GOT3 (cell line): ENCODE data around the gene IFNA2.
"Not testable (repeated sequence)": the region's sequence is repeated elsewhere in the genome, so short reads cannot be mapped to it uniquely, and the experiment has no call there.

ENCODE experiments used
- DNase-seq: peaks from one replicate; lab custom pipeline; 2025; ENCODE audit warnings: mixed read lengths; lab: John Stamatoyannopoulos, UW

The IFNA2 gene

GRCh38 chr9:21385131-21385670 lies at the start of gene IFNA2:
Gene IFNA2 (minus strand): TSS chr9:21385398. CDS start chr9:21385329, 69 bp downstream.
- DNase-seq: no peak

GRCh38 chr9:21435015-21435383 lies 49.8 kb upstream of the IFNA2 start:
- not testable (repeated sequence) for DNase-seq

DNA sequence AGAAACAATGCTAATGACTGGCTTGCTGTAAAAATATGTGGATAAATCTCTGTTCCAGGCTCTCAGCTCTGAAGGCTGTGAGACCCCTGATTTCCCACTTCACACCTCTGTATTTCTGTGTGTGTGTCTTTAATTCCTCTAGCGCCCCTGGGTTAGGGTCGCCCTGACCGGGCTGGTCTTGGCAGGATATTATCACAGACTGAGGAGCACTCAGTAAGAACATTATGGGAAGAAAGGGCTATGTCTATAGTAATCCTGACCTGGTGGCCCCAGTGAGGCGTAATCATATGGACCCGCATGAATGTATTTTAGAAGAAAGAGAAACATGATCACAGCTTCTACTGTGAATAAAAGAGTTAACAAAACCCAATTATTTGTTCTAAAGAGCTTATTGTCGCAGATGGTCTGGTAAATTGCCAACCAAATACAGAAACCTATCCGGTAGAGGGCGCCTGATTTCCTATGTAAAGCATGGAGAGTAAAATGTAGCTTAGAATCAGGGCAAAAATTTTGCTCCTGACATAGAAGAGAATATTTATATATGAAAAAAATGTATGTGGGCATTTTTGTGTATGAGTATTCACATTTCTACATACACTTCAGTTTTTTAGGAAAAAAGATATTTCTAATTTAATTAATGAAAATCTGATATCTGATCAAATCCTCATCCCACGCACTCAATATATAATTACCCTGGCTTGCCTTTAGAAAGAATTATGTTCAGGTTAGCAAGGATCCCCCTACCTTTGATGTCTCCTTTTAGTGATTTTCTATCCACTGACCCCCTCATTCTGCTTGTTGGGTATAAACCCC lies 49.2 kb upstream of the IFNA2 start:
- no peak for DNase-seq

DNA sequence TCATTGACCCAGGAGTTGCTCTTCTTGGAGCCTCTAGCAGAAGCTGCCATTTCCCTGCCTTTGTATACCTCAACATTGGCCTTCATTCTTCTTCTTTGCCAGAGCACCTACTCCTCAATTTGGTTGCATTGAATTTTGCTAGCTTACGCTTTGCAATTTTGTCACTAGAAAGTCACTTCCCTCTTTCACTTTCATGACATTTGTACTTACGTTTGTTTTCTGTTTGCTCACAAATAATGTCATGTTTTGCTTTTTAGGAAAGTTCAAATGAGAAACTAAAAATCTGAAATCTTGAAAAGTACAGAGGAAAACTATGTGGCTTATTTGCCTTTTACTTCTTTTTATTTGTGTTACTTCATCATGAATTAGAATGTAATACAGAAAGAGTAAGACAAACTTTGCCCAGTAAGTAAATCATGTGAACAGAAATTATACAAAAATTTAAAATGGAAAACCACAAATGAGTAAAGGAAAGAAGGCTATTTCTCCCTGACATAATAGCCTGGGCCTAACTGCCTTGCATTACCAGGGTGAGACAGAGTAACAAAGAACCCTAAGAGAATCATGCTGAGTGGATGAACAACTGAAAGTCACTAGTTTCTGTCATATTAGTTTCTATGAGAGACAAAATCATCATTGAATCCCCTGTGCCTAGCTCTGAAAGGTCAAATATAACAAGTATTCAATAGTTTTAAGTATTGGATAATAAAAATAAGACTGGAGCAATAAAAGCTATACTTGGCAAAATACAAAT lies 47.7 kb upstream of the IFNA2 start:
- no peak for DNase-seq

- DNase-seq: no peak
Measured at GRCh38 chr9:21429191-21429590, 44.0 kb upstream of the IFNA2 start.

DNA sequence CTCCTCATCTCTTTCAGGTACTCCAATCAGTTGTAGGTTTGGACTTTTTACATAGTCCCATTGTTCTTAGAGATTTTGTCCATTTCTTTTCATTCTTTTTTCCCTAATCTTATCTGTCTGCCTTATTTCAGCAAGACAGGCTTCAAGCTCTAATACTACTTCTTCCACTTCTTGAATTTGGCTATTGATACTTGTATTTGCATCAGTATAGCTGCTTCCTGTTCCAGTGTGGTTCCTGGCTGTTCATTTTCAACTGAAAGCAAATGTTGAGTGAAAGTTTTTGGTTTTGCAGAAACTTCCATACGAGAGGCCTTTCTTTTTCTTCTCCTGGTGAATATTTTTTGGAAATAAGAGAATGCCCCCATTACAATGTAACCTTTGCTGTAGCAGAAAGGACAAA lies 43.0 kb upstream of the IFNA2 start:
- no peak for DNase-seq

DNA sequence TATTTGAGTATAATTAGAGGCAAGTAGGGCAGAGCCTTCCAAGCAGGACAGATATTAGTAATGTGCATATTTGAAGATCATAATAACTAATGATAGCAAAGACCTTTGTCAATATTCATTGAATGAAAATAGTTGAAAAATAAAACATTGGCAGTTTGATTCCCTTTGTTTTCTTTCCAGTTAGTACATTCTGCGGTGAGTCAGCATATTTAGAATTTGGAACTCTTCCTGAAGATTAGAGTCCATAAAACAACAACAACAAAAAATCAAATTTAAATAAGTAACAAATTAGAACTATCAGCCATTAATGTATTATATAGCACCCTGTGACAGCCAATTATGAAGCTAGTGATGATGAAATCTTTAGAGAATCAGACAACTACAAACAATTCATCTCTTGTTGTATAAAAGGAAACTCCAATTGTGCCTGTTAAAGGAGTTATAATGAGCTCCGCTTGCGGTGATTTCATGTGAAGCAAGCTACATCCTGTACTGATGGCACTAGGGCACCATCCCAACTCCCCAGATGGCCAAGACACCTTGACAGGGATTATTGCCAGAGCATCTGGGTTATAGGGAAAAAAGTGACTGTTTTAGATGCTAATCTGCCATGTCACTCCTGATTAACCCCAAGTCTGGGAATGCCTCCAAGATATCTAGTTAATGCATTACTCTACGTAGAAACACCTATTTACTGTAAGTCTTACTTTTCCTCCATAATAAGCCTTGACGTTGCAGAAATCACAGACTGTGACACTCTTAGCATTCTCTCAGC lies 30.5 kb upstream of the IFNA2 start:
- no peak for DNase-seq

- no peak for DNase-seq
Measured at GRCh38 chr9:21414220-21414940, 29.2 kb upstream of the IFNA2 start.

- DNase-seq: no peak
Measured at GRCh38 chr9:21413624-21414023, 28.4 kb upstream of the IFNA2 start.

GRCh38 chr9:21413151-21413550 lies 28.0 kb upstream of the IFNA2 start:
- DNase-seq: no peak

- no peak for DNase-seq
Measured at GRCh38 chr9:21412107-21412506, 26.9 kb upstream of the IFNA2 start.

- DNase-seq: no peak
Measured at GRCh38 chr9:21408817-21409216, 23.6 kb upstream of the IFNA2 start, which contains the start of gene IFNA8. Gene IFNA8 (plus strand): TSS chr9:21409117. CDS start chr9:21409177, 60 bp downstream.

- no peak for DNase-seq
Measured at GRCh38 chr9:21404146-21404545, 18.9 kb upstream of the IFNA2 start.

DNA sequence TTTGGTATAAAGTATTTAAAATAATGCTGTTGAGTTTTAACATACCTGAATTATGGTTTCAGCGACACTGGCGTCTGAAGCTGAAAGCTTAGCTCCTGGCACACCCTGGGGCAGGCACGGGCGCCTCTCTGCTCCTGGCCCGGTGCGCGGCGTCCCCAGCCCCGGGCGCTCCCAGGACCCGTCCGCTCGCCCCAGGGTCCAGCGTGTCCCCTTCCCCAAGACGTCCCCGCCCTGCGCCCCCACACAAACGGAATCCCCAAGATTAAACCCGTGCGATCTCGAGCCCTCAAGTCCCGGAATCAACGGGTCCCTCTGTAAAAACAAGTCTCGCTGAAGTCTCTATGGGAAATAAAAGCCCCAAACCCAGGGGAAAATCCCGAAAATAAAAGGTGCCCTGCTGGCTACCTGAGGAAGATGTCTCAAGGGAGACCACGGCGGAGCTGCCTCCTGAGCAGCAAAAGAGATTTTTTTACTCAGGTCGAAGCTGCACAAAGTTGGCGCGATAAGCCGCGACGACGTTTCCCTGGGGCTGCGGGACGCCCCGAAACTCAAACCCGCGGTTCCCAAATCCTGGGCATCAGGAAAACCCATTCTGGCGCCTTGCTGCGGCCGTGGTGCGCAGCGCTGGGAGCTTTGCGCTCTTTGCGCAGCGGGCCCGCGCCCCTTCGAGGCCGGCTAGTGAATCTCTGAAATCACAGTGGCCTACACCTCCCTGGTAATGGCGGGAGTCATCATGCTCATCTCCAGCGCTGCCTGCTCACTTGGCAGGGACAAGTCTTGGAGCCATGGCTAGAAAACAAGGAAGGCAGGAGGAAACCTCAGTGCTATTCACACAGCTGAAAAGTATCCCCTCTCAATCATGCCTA lies 17.4 kb upstream of the IFNA2 start:
- no peak for DNase-seq

GRCh38 chr9:21399956-21400355 lies 14.8 kb upstream of the IFNA2 start:
- no peak for DNase-seq

GRCh38 chr9:21398955-21399489 lies 13.8 kb upstream of the IFNA2 start:
- no peak for DNase-seq

GRCh38 chr9:21395778-21396717 lies 10.8 kb upstream of the IFNA2 start:
- no peak for DNase-seq

DNA sequence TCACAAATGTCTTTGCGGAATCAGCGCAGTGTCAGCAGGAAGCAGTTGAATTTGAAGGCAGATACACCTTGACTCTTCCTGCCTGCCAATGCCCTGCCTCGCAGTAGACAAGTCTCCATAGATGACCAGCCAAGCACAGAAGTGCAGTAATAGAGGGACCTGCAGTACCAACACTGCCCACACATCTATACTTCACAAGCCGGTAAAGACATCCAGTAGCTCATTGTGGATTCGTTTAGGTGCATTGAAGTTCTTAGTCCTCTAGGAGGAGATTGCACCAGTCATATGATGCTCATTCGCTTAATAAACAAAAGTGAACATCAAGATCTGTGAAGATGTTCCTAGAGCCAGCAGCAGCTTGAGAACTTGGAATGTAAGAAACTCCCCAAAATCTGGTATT lies 7.1 kb upstream of the IFNA2 start:
- no peak for DNase-seq

GRCh38 chr9:21383627-21384026 lies 1.6 kb downstream of the IFNA2 start:
- no peak for DNase-seq
